Stimulated activated CD8-positive, alpha-beta memory T cell treated with anti-CD3 and anti-CD28 coated beads, Interleukin-2, amount 100 ng/mL, for 1 hour (primary cell): ENCODE data around the gene PEX11B.
A peak's percentile ranks its signal among the peaks of the same experiment; 100 is the strongest.

ENCODE experiments used
- DNase-seq, 2 donors: peaks; one replicate each; pipeline ENCODE4 v3.0.0-alpha.2; 2020; ENCODE audit warnings: low read depth in 2 of 2

Gene PEX11B

GRCh38 chr1:145908653-145909052 is 9.9 kb downstream of the PEX11B start:
- no peak for DNase-seq

DNA sequence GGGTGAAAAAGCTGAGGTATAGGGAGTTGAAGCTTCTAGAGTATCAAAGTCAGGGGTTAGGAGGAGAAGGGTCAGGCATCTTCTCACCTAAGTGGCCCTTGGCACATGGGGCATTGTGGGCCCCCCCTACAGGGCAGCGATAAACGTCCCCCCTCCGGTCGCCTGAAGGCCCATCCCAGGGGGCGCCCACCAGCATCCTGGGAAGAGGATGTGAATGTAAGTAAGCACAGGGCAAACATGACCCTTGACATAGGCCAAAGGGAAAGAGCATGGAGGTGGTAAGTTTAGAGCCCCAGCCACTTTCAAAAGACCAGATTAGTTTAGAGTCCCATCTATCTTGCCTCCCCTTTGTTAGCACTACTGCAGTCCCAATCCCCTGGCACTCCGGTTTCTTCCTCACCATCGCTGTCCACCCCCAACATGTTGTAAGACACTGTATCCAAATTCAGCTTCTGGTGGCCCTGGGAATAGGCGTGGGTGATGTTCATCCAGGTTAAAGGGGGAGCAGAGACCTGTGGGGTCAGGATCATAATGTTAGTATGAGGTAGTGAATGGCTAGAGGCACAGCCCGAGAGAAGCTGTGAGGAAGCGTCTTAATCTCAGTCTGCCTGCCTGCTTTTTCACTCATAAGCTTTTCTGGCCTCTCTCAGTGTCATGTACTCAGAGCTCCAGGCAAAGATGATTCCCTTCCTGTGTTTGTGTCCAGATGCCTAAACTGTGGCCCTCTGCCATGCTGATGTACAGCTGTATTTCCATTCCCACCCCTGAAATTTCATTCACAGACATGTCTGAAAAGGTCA is 11.4 kb downstream of the PEX11B start:
- DNase-seq = no peak

DNA sequence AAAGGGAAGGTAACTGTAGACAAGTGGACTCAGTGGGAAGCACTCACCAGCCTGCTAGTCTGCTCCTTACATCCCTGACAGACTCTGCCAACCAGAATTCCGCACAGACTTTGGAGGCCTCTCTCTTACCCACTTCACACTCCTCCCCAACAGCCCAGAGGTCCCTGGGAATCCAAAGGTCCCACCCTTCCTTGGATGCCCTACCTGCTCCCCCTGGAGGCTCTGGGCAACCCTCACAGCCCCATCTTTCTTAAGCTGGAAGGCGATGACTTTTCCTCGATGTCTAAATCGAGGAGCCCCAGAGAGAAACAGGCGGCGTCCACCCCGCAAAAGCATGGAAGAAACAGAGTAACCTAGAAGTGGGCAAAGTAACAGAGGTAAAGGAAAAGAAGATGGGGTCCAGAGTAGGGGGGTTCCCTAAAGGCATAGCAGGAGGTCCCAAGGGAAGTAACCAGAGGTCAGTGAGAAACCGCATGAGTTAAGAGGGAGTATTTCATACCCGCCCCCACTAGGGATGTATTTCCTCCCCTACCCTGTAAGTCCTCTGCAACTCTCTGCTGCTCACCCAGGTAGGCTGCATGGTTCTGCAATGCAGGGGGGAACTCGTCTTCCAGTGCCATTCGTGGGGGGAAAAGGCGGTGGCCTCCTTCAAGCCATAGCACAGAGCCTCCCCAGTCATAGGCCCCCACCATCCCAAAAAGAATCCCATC is 17.1 kb downstream of the PEX11B start:
- no peak for DNase-seq

GRCh38 chr1:145898756-145899155 is 19.8 kb downstream of the PEX11B start:
- DNase-seq = no peak

DNA sequence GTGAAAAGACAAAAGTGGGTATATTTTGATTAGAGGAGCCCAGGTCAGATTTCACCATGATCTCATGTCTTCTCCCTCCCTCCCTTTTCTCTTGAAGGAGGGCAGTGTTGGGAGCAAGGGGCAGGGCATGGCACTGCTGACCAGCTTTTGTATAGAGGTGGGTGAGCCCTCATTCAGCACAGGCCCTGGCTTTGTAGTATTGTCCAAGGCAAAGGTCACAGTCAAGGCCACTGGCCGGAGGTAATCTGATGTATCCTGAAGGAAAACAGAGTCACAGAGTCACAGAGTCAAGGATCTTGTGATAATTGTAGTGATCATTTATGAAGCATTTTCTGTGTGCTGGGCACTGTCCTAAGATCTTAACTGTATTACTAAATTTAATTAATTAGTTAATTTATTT is 20.5 kb downstream of the PEX11B start:
- no peak for DNase-seq

DNA sequence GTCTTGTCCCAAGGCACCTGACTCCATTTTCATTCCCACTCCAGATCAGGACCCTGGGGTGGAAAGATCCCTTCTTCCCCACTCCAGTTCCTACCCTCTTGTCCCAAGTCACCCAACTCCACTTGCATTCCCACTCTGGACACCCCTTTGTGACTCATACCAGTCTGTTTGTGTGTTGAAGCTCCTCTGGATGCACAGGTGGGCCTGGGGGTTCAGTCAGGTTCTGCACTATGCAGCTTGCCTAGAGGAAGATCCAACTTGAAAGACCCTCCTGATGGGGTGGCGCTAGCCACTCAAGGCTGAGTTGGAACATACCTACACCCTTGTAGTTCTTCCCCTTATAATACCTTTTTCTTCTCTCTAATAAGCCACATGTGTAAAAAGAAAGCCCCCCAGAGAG is 23.0 kb downstream of the PEX11B start:
- no peak for DNase-seq

DNA sequence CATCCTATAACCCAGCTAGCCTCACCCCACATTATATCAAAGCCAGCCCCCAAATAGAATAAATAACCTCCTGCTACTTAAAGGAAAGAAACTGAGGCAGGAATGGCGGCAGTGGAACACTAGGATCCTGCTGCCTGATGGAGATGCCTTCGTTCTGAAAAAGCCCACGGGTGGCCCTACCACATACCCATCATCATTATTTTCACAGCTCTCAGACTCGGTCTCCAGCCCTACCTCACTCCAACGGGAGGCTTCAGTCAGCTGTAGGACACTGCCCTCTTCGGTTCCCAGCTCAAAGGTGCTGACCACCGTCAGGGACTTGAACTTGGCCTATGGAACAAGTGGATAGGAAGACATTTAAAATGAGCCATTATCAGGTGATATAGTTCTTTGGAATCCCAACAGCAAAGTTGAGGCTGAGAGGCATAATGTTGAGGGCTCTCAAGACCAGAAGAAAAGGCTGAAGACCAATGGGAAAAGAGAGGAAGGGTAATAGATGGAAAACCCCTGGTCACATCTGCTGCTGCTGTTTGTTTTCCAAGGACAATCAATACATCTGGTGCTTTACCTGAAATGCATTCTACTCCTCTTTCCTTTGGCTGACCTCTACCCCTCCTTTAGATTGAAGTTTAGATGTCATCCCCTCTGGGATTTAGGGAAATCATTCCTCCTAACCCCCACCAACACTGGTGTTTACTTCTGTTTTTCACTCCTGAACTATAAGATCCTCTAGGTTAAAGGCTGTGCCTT is 25.0 kb downstream of the PEX11B start:
- DNase-seq = no peak

GRCh38 chr1:145892486-145893087 is 25.9 kb downstream of the PEX11B start:
- DNase-seq = no peak

GRCh38 chr1:145891587-145892485 is 26.7 kb downstream of the PEX11B start:
- DNase-seq = peak in 1 of 2 donors; percentile 24

- no peak for DNase-seq
Measured at GRCh38 chr1:145891143-145891542, 27.4 kb downstream of the PEX11B start.

- DNase-seq = no peak
Measured at GRCh38 chr1:145889722-145890121, 28.8 kb downstream of the PEX11B start.

DNA sequence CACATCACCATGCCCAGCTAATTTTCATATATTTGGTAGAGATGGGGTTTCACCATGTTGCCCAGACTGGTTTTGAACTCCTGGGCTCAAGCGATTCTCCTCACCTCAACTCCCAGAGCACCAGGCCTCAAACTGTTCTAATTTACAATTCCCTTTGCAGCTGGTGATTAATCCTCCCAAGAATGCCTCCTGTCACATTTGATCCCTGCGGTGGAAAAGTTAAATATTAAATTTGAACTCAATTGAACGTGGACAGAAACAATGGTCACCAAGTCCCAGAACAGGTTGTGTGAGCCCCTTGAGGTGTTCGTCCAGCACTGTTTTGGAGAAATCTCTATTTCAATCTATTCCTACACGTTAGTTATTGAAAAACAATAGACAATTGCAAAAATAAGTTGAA is 30.9 kb downstream of the PEX11B start:
- DNase-seq = no peak

GRCh38 chr1:145886816-145887215 is 31.7 kb downstream of the PEX11B start:
- no peak for DNase-seq

DNA sequence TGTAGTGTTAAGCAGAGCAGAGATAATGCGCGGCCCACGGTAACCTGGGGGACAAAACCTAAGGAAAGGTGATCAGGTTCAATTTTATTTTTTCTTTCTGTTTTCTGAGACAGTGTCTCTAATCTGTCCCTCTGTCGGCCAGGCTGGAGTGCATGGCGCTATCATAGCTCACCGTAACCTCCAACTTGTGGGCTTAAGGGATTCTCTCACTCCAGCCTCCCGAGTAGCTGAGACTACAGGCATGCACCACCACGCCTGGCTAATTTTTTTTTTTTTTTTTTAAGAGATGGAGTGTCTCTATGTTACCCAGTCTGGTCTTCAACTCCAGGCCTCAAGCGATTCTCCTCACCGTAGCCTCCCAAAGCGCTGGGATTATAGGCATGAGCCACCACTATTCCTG is 32.1 kb downstream of the PEX11B start:
- no peak for DNase-seq

DNA sequence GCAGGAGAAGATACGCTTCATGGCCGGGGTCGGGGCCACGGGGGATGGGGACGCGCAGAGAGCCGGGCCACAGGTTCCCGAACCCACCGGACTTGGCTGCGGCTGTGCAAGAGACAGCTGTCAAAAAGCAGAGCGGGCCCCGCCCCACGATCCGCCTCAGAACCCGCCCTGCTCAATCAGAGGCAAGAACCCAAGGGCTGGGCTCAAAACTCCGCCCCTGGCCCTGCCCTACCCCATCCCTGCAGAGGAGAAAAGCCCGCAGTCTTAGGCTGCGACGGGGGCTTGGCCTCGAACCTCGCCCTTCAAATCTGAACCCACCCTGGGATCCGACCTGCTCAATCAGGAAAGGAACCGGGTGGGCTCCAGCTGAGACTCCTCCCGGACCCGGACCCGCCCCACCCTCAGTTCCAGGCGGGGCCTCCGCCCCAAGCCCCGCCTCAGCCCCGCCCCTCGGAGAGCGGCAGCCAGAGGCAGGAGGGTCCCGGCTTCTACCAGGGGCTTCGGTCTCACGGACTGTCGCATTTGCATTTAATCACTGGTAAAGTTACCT is 32.7 kb downstream of the PEX11B start, which contains the start of gene ANKRD35:
ANKRD35 (minus strand) TSS at position 129 of the 550 bp plus-strand sequence; CDS start at position 21, 108 bp downstream.
- peak; percentile 65 to 78 for DNase-seq

- no peak for DNase-seq
Measured at GRCh38 chr1:145884675-145885074, 33.8 kb downstream of the PEX11B start.

GRCh38 chr1:145879775-145880174 is 38.7 kb downstream of the PEX11B start:
- DNase-seq = no peak

DNA sequence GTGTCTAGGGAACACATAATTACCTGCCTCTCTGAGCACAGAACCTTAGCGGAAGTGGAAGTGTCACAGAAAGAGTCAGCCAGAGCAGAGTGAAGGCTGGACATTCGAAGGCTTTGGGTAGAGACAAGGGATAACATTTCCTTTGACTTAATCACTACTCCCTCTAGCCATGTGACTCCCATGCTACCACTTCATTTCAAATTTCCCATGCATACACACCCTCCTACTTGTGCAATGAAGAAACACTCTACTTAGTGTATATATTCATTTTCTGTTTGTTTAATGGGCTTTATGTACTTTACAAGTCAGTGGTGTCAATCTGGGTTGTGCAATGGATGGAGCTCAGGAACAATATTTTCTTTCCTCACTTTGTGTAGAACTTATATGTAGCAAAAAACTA is 39.8 kb downstream of the PEX11B start:
- no peak for DNase-seq

DNA sequence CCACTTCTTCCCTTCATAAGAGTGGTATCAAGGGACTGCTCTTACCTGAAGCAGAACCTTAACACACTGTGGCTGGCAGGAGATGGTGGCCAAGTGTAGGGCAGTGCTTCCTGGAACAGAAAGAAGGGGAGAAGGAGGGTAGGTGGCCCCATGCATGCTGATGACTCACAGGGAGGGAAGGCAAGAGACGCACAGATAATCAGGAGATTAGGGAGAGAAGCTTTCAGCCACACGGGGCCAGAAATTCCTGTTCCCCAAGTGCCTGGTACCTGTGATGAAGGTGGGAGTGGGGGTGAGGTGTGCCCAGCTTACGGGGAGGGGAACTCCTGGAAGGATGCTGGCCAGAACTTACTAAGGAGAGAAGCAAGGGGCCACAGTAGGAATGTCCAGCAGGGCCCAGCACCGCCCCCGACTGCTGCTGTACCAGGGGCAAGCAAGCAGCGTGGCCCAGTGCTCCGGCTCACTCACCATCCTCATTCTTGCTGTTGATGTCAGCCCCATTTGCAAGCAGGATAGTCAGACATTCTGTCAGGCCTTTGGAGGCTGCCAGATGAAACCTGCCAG is 40.5 kb downstream of the PEX11B start:
- no peak for DNase-seq

DNA sequence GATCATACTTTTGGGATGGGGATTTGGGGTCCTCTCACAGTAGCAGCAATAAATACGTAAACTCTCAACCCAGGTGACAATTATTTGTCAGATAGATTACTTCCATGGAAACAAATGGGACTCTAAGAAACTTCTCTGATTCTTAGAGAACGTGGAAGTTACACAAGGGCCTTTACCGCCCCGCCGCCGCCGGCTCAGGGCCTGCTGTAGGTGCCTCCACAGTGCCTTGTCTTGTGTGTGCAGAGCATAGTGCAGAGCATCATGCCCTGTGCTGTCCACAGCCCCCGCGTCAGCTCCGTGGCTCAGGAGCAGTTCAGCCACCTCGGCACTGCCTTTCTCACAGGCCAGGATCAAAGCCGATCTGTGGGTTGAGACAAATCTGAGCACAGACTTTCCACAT is 43.9 kb downstream of the PEX11B start:
- DNase-seq = no peak
